GM18526 (cell line): ENCODE measurements around the gene POLR2B.

Experiments used
- POLR2A ChIP-seq: IDR thresholded peaks from 3 replicates; pipeline ENCODE4 v1.6.1; 2011; ENCODE audit not compliant: insufficient read length; ENCODE audit errors: extremely low read depth

POLR2B gene

DNA sequence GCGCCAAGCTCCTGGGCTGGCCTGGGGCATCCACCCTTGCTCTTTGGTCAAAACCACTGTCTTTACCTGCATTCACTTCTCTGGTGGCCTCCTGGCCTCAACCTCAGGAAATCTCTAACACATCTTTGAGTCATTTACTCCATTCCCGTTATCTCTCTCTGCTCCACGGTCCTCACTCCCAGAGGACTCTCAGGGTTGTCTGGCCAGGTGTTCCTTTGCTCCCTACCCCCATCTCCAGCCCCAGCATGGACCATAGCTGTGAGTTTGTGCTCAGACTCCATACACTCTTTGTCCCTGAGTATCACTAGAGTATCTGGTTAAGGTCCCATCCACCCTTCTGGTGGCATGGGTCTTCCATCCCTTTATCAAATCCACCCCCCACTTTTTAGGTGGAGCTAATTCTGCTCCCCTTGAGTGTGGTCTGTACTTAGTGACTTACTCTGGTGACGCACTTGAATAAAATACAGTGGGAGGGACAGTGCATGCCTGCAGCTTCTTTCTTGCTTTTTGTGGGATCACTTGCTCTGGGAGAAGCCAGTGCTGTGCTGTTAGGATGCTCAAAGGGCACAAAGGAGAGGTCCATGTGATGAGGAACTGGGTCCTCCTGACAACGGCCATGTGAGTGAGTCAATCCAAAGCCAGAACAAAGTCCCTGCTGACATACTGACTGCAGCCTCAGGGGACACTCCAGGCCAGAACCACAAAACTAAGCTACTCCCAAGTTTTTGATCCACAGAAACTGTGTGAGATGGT, 87.2 kb downstream of the POLR2B start:
- TF ChIP-seq POLR2A, result no peak

DNA sequence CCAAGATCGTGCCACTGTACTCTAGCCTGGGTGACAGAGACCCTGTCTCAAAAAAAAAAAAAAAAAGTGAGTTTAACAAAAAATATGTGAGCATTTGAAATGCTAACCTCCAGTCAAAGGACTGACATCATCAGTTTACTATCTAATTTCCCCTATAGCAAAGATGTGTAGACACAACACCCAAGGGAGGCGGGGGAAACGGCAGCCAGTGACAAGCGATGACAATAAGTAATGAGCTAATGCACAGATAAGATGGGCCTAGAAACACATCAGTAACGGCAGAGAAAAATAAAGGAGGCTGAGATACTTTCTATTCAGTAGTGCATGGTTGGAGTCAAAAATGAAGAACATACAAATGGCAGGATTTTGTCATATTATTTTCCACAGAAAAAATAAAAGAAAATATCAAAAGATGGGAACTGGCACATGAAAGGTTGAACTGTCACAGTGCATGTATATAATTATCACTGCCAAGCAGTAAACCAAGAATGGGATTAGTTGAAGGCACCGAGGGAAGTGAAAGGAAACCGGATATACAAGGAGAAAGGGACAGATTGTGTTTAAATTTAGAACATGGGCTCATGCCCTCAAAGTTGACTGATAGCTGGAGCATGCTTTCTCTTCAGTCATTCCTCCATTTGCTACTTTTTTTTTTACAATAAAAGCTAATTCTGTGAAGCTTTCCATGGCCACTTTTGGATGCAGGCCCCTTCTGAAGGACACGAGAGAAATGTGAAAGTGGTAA, 89.7 kb downstream of the POLR2B start:
- TF ChIP-seq POLR2A, result no peak

DNA sequence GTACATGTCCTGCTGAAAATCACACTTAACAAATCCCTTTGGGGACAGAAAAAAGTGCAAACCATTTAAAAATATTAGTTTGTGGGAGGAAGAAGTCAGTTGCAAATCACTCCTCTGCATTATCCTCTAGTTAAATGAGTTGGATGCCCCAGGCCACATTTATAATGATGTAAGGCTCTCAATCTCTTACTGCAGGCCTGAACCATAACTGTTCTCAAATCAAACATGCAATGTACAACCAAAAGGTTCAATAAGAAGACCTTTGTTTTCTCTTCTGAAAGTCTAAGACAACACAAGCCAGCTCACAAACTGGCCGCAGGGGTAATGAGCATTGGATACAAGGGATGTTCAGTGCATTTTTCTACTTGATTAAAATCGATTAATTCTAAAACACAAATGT, 91.8 kb downstream of the POLR2B start:
- no peak for TF ChIP-seq POLR2A

DNA sequence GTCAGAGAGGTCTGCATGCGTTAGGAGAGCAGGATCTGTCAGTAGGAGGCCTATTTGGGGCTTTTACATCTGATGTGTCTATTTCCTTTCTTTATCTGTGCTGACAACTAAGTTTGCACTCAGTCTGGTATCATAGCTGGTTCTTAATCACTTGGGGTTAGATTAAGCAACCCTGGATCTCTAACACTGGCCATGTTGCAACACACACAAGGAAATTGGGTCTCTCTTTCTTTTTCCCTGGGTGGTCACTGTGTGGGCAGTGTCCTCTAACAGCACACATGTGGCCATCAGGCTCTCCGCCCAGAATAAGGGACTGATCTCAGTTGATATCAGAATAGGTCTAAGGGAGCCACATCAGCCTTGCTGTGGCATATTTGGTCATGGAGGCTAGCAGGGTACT, 92.6 kb downstream of the POLR2B start:
- TF ChIP-seq POLR2A, result no peak

DNA sequence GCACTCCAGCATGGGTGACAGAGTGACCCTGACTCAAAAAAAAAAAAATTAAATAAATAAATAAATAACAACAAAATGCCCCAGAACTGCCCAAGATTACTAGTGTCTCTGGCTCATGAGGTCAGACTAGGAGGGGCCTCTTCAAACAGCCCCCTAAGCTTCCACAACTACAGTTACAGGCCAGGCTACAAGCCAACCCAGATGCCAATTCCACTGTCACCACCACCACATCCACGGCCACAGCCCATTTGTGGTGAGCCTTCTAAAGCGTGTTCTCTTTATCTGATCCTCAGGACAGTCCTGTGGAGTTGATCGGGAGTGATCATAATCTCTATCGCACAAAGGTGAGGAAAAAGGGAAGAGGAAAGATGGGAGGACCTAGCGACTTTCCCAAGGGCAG, 94.9 kb downstream of the POLR2B start:
- TF ChIP-seq POLR2A, result no peak

DNA sequence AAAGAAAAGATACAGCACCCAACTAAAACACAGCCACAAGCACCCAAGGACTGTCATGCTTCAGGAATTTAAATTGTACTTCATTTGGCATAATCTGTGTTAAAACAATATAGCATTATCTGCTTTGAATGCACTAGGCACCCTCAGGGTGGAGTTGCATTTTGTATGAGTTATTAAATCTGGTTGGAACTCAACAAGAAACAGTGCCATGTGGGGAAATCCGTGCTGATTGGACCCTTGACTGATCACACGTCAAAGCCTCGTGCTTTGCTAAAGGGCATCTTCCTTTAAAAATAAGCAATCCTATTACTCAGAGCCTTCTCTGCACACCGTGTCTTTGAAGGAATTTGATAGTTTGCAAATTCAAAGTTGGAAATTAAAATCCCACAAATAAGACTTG, 96.0 kb downstream of the POLR2B start:
- no peak for TF ChIP-seq POLR2A

DNA sequence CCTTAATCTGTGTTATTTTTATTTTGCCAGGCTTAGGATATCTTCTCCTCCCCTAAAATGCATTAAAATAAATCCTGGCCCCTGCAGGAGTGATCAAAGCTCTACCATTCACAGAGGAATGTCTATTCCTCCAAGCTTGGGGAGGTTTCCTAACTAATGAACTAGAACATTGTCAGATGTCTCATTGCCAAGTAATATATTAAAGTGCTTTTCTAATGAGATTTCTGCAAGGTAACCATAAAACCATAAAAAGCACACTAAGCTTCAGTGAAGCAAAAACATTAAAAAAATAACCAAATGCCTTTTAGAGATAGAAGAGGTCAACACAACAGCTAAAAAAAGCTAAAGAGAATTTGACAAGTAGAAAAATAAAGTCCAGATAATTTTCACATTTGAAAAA, 96.7 kb downstream of the POLR2B start:
- no peak for TF ChIP-seq POLR2A

DNA sequence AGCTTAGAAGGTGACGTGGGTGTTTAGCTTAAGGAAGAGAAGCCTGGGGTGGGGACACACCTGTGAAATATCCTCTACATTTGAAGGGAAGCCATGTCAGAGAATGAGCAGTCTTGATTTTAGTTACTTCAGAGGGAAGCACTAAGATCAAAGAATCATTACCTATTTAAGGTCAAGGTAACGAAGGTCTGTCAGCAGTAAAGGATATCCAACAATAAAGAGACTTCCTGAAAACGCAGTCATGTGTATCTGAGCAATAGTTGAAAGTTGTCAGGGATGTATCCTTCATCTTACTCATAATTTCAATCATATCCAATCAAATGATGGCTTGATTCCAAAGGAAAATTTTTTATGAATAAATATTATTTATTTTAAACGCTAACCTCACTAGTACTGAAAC, 98.0 kb downstream of the POLR2B start:
- no peak for TF ChIP-seq POLR2A

DNA sequence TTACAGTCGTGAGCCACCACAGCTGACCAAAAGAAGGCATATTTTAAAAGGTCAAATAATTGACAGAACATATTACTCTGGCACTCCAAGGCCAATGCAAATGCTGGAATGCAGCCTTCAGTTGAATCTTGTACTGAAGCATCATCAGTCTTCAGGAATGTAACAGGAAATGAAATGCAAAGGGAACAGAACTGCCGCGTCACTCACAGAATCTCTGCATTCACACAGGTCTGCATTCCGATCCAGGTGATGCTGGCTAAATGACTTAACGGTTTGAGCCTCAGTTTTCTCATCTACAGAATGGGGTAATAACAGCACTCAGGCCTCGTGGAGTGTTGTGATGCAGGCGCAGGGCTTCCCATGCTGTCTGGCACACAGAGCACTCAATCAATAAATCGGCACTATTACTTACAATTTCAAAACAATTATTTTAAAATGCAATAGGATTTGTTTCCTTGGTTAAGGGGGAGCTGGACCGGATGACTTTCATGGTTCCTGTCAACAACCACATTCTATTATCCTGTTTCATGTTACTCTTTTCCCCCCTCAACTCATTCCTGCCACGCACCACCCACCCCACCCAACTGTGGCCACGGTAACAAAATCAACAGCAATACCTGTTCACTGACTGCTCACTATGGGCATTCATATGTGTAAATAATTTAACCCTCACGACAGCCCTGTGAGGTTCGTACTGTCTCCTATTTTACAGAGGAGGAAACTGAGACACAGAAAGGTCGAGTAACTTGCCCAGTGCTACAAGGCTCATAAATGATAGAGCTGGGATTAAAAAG, 99.1 kb downstream of the POLR2B start:
- TF ChIP-seq POLR2A, result no peak

DNA sequence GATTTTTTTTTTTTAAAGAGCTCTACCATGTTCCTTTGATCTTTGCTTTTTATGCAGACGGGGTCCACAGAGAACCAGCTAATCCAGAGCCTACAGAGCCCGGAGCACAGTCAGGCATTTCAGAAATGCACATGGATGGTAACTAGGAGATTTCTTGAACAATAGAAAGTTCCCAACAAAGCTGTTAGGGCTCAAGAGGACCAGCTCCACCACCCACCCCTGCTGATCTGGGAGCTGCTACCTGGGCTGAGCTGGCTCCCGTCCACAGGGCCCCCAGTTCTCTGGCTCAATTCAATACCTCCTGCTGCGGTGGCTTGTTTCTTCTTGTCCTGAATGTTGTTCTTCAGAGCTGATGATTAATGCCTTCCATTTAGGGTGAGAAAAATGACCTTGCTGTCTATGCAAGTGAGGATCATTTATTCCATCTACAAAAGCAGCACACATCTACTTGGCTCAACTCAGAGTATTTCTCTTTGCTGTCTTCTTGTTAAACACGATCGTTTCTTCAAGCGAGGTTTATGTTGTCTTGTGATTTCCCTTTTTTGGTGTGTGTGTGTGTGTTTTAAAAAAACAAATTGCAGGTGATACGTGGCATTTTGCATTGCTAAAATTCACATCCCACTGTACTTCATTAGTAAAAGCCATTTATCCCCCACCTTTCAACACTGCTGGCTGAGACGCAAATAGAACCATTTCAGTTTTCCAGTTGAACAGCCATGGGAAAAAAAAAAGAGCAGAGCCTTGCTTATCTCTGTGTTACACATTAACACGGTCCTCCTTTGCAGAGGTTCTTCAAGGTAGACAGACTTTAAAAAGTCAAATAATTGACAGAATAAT, 100.2 kb downstream of the POLR2B start:
- no peak for TF ChIP-seq POLR2A
